HepG2 (cell line): ENCODE results near the gene SLC17A9. TPM values are rescaled to one million over a fixed set of nuclear protein-coding genes. Genes with fewer than 3 reads are reported as not detected.

Experiments used
- BRD4 ChIP-seq: sonication (generic); formaldehyde crosslinking; IDR thresholded peaks from 2 replicates; pipeline ENCODE4 v1.4.0; 2020; ENCODE audit warnings: missing genetic modification reagents
- DPF2 ChIP-seq: sonication (generic); formaldehyde crosslinking; IDR thresholded peaks from 2 replicates; pipeline ENCODE4 v1.4.0; 2020; ENCODE audit warnings: mild to moderate bottlenecking, low read depth, missing genetic modification reagents, borderline replicate concordance
- DR1 ChIP-seq: sonication (generic); formaldehyde crosslinking; IDR thresholded peaks from 2 replicates; pipeline ENCODE4 v1.8.0; 2021; ENCODE audit warnings: mild to moderate bottlenecking, missing genetic modification reagents, inconsistent platforms
- GABPA ChIP-seq, 2 experiments: IDR thresholded peaks; 2 replicates each; pipeline ENCODE4 v1.6.1; 2011 to 2016; ENCODE audit warnings: low read depth in 2 of 2, low read length in 1 of 2, missing biosample characterization in 1 of 2, missing genetic modification characterization in 1 of 2
- GTF3A ChIP-seq: sonication (generic); formaldehyde crosslinking; conservative IDR thresholded peaks from 2 replicates; pipeline ENCODE4 v1.4.0; 2020; ENCODE audit warnings: mild to moderate bottlenecking, missing genetic modification reagents
- HHEX ChIP-seq: IDR thresholded peaks from 2 replicates; pipeline ENCODE4 v1.6.1; 2016; ENCODE audit warnings: control low read depth
- JUN ChIP-seq: sonication (generic); formaldehyde crosslinking; IDR thresholded peaks from 2 replicates; pipeline ENCODE4 v1.4.0; 2020; ENCODE audit warnings: mild to moderate bottlenecking, missing genetic modification reagents
- KMT2A ChIP-seq: sonication (generic); formaldehyde crosslinking; IDR thresholded peaks from 2 replicates; pipeline ENCODE4 v1.4.0; 2020; ENCODE audit warnings: missing genetic modification reagents
- NRL ChIP-seq: sonication (generic); formaldehyde crosslinking; IDR thresholded peaks from 2 replicates; pipeline ENCODE4 v1.5.0; 2020; ENCODE audit warnings: missing genetic modification reagents, mild to moderate bottlenecking, moderate library complexity, borderline replicate concordance
- SMAD3 ChIP-seq: sonication (generic); formaldehyde crosslinking; IDR thresholded peaks from 2 replicates; pipeline ENCODE4 v1.4.0; 2020; ENCODE audit warnings: missing genetic modification reagents
- SP1 ChIP-seq, 2 experiments: fragments of 450-650 bp in 1 of 2; sonication (generic) in 1 of 2; formaldehyde crosslinking in 1 of 2; IDR thresholded peaks; 2 replicates each; pipeline versions ENCODE4 v1.4.0 to v1.6.1; 2016 to 2020; ENCODE audit warnings: missing genetic modification reagents in 1 of 2
- SRSF4 ChIP-seq: fragments of 200-400 bp; formaldehyde crosslinking; IDR thresholded peaks from one replicate; pipeline ENCODE4 v1.6.1; 2018; ENCODE audit warnings: mild to moderate bottlenecking, low read depth, low read length, moderate library complexity; ENCODE audit not compliant: poor library complexity, severe bottlenecking
- SRY ChIP-seq: sonication (generic); formaldehyde crosslinking; IDR thresholded peaks from 2 replicates; pipeline ENCODE4 v1.8.0; 2022; ENCODE audit warnings: mild to moderate bottlenecking, missing genetic modification reagents
- ZFAT ChIP-seq: sonication (generic); formaldehyde crosslinking; conservative IDR thresholded peaks from 2 replicates; pipeline ENCODE4 v1.8.1; 2023; ENCODE audit warnings: missing genetic modification reagents, inconsistent platforms
- ZNF207 ChIP-seq: fragments of 450-650 bp; IDR thresholded peaks from 2 replicates; pipeline ENCODE4 v1.6.1; 2016; ENCODE audit warnings: antibody characterized with exemption, borderline replicate concordance
- ZNF224 ChIP-seq: sonication (generic); formaldehyde crosslinking; IDR thresholded peaks from 2 replicates; pipeline ENCODE4 v1.5.0; 2020; ENCODE audit warnings: mild to moderate bottlenecking, missing genetic modification reagents
- ZNF230 ChIP-seq: sonication (generic); formaldehyde crosslinking; IDR thresholded peaks from 2 replicates; pipeline ENCODE4 v1.4.0; 2020; ENCODE audit warnings: mild to moderate bottlenecking, missing genetic modification reagents
- ZNF234 ChIP-seq: sonication (generic); formaldehyde crosslinking; conservative IDR thresholded peaks from 2 replicates; pipeline ENCODE4 v1.5.1; 2020; ENCODE audit warnings: mild to moderate bottlenecking, missing genetic modification reagents
- ZNF235 ChIP-seq: sonication (generic); formaldehyde crosslinking; IDR thresholded peaks from 2 replicates; pipeline ENCODE4 v1.8.1; 2023; ENCODE audit warnings: mild to moderate bottlenecking, missing genetic modification reagents, borderline replicate concordance
- ZNF546 ChIP-seq: sonication (generic); formaldehyde crosslinking; conservative IDR thresholded peaks from 2 replicates; pipeline ENCODE4 v1.8.1; 2023; ENCODE audit warnings: mild to moderate bottlenecking, missing genetic modification reagents
- ZNF562 ChIP-seq: sonication (generic); formaldehyde crosslinking; IDR thresholded peaks from 2 replicates; pipeline ENCODE4 v1.8.0; 2022; ENCODE audit warnings: missing genetic modification reagents, borderline replicate concordance
- ZNF761 ChIP-seq: sonication (generic); formaldehyde crosslinking; conservative IDR thresholded peaks from 2 replicates; pipeline ENCODE4 v1.4.0; 2020; ENCODE audit warnings: mild to moderate bottlenecking, missing genetic modification reagents
- ZNF788 ChIP-seq: sonication (generic); formaldehyde crosslinking; IDR thresholded peaks from 2 replicates; pipeline ENCODE4 v1.5.0; 2020; ENCODE audit warnings: mild to moderate bottlenecking, missing genetic modification reagents, borderline replicate concordance
- ZNF83 ChIP-seq: sonication (generic); formaldehyde crosslinking; IDR thresholded peaks from 2 replicates; pipeline ENCODE4 v1.4.0; 2020; ENCODE audit warnings: missing genetic modification reagents, mild to moderate bottlenecking, borderline replicate concordance
- polyA plus RNA-seq, 8 experiments: library from polyadenylated mRNA; depleted of rRNA in 3 of 8; stranded (reverse) in 7 of 8; unstranded in 1 of 8; fragments of >200 nt; fragmentation: Illumina TruSeq in 4 of 8; extraction: Trizol in 4 of 8; gene quantifications; 2 replicates each; pipeline versions ENCODE4 v1.2.1 to v1.2.3, GENCODE V29; 2011 to 2016; ENCODE audit warnings: low read depth in 4 of 8, missing spikeins in 1 of 8, mixed read lengths in 1 of 8; ENCODE audit not compliant: insufficient read depth in 1 of 8
- total RNA-seq, 5 experiments: library from RNA; depleted of rRNA; stranded (reverse); fragments of >200 nt; fragmentation: Illumina TruSeq; extraction: Trizol; gene quantifications; 2 replicates each; pipeline ENCODE4 v1.2.3, GENCODE V29; 2016; ENCODE audit warnings: low read depth in 1 of 5
- TF ChIP-seq, protein P1 (sequence below), 2 experiments: sonication (generic) in 1 of 2; formaldehyde crosslinking in 1 of 2; IDR thresholded peaks; 2 replicates each; pipeline versions ENCODE4 v1.4.0 to v1.6.1; 2018 to 2020; ENCODE audit warnings: missing genetic modification reagents in 2 of 2, borderline replicate concordance in 1 of 2, low read depth in 1 of 2, mild to moderate bottlenecking in 1 of 2, missing biosample characterization in 1 of 2
- TF ChIP-seq, protein P2 (sequence below): sonication (generic); formaldehyde crosslinking; IDR thresholded peaks from 2 replicates; pipeline ENCODE4 v1.5.0; 2020; ENCODE audit warnings: missing genetic modification reagents
- TF ChIP-seq, protein P3 (sequence below): sonication (generic); formaldehyde crosslinking; IDR thresholded peaks from 2 replicates; pipeline ENCODE4 v1.4.0; 2020; ENCODE audit warnings: missing genetic modification reagents

The SLC17A9 gene
- total and polyA plus RNA-seq, 2 of the 13 experiments (the other 11 are each of a cell fraction or from before 2014, with no cell fraction given): 110 to 191 TPM

DNA sequence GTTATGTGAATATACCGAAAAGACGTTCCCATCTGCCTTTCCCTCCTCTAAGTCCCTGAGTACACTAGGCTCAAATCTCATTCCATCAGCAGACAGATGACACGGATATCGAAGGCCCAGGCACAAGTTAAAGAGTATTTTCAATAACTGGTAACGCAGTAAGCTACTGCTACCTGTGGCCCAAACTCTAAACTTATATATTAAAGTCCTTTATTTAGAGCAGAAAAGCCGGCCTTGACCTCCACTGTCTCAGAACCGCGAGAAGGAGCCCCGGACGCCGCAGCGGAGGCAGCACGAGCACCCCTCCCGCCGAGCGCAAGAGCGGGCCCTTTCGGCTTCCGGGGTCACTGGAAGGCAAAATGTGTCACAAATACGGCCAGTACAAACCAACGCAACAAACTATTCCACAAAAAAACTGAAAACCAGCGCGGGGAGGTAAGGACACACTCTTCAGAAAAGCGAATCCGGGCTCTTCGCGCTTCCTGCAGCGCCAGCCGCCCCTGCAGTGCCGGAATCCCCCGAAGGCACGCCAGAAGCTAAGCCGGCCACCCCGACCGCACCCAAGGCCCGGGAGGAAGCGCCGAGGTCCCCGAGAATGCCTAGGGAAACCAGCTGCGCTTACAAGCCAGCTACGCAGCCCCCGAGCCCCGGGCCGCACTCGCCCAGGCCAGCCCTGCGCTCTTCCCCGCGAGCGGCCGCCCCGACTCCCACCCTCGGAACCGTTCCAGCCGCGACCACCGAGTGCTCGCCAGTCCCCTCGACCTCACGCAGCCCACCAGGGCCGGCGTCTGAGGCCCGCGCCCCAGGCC is 26.9 kb upstream of the SLC17A9 start (continued):
- TF ChIP-seq GABPA (IDR thresholded peaks at IDR 0.05; ENCODE audit: low read depth, low read length): no peak
- TF ChIP-seq GABPA (CRISPR knock-in tag; IDR thresholded peaks at IDR 0.05; ENCODE audit: low read depth): peak; percentile 44; the same call in 1 of the 2 replicates
- no peak for TF ChIP-seq SRSF4
- no peak; the same call in 1 of the 2 replicates for TF ChIP-seq BRD4 (CRISPR knock-in tag)
- no peak for TF ChIP-seq KMT2A (CRISPR knock-in tag)
- no peak for TF ChIP-seq DR1 (CRISPR knock-in tag)
- TF ChIP-seq ZNF83: no peak
- TF ChIP-seq GTF3A (CRISPR knock-in tag): no peak
- TF ChIP-seq SP1 (IDR thresholded peaks at IDR 0.05): no peak
- no peak for TF ChIP-seq SP1 (CRISPR knock-in tag; IDR thresholded peaks at IDR 0.05)
- TF ChIP-seq JUN: no peak
- TF ChIP-seq, protein P1, sequence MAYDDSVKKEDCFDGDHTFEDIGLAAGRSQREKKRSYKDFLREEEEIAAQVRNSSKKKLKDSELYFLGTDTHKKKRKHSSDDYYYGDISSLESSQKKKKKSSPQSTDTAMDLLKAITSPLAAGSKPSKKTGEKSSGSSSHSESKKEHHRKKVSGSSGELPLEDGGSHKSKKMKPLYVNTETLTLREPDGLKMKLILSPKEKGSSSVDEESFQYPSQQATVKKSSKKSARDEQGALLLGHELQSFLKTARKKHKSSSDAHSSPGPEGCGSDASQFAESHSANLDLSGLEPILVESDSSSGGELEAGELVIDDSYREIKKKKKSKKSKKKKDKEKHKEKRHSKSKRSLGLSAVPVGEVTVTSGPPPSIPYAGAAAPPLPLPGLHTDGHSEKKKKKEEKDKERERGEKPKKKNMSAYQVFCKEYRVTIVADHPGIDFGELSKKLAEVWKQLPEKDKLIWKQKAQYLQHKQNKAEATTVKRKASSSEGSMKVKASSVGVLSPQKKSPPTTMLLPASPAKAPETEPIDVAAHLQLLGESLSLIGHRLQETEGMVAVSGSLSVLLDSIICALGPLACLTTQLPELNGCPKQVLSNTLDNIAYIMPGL (CRISPR knock-in tag; IDR thresholded peaks at IDR 0.05; ENCODE audit: borderline replicate concordance in 1 of 2, low read depth in 1 of 2): peak in 1 of 2 experiments; percentile 69; a peak in 2 of 4 replicates
- TF ChIP-seq HHEX: no peak
- TF ChIP-seq ZNF562 (CRISPR knock-in tag): no peak
- peak; percentile 46; the same call in 1 of the 2 replicates for TF ChIP-seq ZNF224 (CRISPR knock-in tag)
- no peak; the same call in 1 of the 2 replicates for TF ChIP-seq ZNF546
- TF ChIP-seq ZNF235 (CRISPR knock-in tag): peak; percentile 12; the same call in 1 of the 2 replicates
- TF ChIP-seq, protein P2, sequence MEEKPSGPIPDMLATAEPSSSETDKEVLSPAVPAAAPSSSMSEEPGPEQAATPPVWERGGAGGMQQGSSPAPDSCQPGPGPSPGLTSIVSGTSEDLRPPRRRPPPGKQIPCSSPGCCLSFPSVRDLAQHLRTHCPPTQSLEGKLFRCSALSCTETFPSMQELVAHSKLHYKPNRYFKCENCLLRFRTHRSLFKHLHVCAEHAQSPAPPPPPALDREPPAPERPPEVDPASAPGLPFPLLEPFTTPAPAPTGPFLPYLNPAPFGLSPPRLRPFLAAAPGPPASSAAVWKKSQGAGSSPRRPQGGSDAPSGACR (CRISPR knock-in tag): no peak
- no peak; the same call in 1 of the 2 replicates for TF ChIP-seq DPF2 (CRISPR knock-in tag)
- TF ChIP-seq, protein P3, sequence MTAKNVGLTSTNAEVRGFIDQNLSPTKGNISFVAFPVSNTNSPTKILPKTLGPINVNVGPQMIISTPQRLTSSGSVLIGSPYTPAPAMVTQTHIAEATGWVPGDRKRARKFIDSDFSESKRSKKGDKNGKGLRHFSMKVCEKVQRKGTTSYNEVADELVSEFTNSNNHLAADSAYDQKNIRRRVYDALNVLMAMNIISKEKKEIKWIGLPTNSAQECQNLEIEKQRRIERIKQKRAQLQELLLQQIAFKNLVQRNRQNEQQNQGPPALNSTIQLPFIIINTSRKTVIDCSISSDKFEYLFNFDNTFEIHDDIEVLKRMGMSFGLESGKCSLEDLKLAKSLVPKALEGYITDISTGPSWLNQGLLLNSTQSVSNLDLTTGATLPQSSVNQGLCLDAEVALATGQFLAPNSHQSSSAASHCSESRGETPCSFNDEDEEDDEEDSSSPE (CRISPR knock-in tag): peak; percentile 20; the same call in 1 of the 2 replicates
- TF ChIP-seq ZNF207: no peak
- TF ChIP-seq ZNF230 (CRISPR knock-in tag): peak; percentile 79
- TF ChIP-seq SMAD3 (CRISPR knock-in tag): no peak
- TF ChIP-seq ZNF761 (CRISPR knock-in tag): 0 out of 2 replicates have a peak, but pooled peaks have one; percentile 14
- no peak for TF ChIP-seq ZNF234 (CRISPR knock-in tag)
- 0 out of 2 replicates have a peak, but pooled peaks have one; percentile 51 for TF ChIP-seq NRL (CRISPR knock-in tag)
- TF ChIP-seq ZFAT (CRISPR knock-in tag): peak; percentile 26; the same call in 1 of the 2 replicates
- no peak for TF ChIP-seq ZNF788 (CRISPR knock-in tag)
- TF ChIP-seq SRY (CRISPR knock-in tag): peak; percentile 96
